HEK293 (cell line): Measurements from ENCODE around the gene OR1I1.

Experiments
- CTCF ChIP-seq: fragments of 450-650 bp; formaldehyde crosslinking; IDR thresholded peaks from 2 replicates; pipeline ENCODE4 v1.5.1; 2016; ENCODE audit warnings: missing biosample characterization, missing genetic modification characterization
- ZNF362 ChIP-seq: fragments of 450-650 bp; formaldehyde crosslinking; IDR thresholded peaks from 2 replicates; pipeline ENCODE4 v1.5.1; 2016; ENCODE audit warnings: missing biosample characterization, missing genetic modification characterization
- ZNF510 ChIP-seq: fragments of 450-650 bp; formaldehyde crosslinking; IDR thresholded peaks from 2 replicates; pipeline ENCODE4 v1.5.1; 2018; ENCODE audit warnings: mild to moderate bottlenecking, missing genetic modification characterization, missing biosample characterization; ENCODE audit not compliant: insufficient replicate concordance
- ZNF624 ChIP-seq: fragments of 450-650 bp; formaldehyde crosslinking; IDR thresholded peaks from 2 replicates; pipeline ENCODE4 v1.5.1; 2017; ENCODE audit warnings: missing biosample characterization, missing genetic modification characterization

- TF ChIP-seq CTCF (tag by site-specific recombination) (no peak), ZNF362 (no peak), ZNF510 (no peak), ZNF624 (tag by site-specific recombination) (no peak)
Measured at GRCh38 chr19:15045506-15045905, 36.5 kb upstream of the OR1I1 start.
